CD4-positive, CD25-positive, alpha-beta regulatory T cell (primary cell): ENCODE results near the gene PARP14. TPM values are rescaled to one million over a fixed set of nuclear protein-coding genes. Genes with fewer than 3 reads are reported as not detected.
"Not testable (repeated sequence)": the region's sequence is repeated elsewhere in the genome, so short reads cannot be mapped to it uniquely, and the experiment has no call there.

ENCODE experiments used
- ATAC-seq, 2 donors: fragments of 150-1000 bp; cut with Tn5 transposase; one replicate each; pipeline ENCODE4 v1.10.0; 2021; ENCODE audit warnings: low read depth in 2 of 2, moderate number of reproducible peaks in 2 of 2, moderate library complexity in 1 of 2
- DNase-seq, 3 donors: peaks; one replicate each; pipeline versions ENCODE4 v3.0.0 to v3.0.0-alpha.2; 2012 to 2022; ENCODE audit warnings: mixed read lengths in 1 of 3
- H3K27ac ChIP-seq: one replicate; pipeline ENCODE4 v1.7.0; 2013; ENCODE audit warnings: mild to moderate bottlenecking, low read length; ENCODE audit not compliant: insufficient read depth, poor library complexity, severe bottlenecking
- H3K27me3 ChIP-seq: one replicate; pipeline ENCODE4 v1.7.0; 2013; ENCODE audit warnings: low read length; ENCODE audit not compliant: control insufficient read depth, insufficient read depth
- H3K36me3 ChIP-seq: one replicate; pipeline ENCODE4 v1.7.0; 2013; ENCODE audit warnings: mild to moderate bottlenecking, low read length, moderate library complexity; ENCODE audit not compliant: control insufficient read depth, insufficient read depth
- H3K4me1 ChIP-seq: 2 replicates; pipeline ENCODE4 v1.7.0; 2013; ENCODE audit warnings: mild to moderate bottlenecking, low read length; ENCODE audit not compliant: insufficient read depth, control insufficient read depth, poor library complexity, severe bottlenecking
- H3K4me3 ChIP-seq: one replicate; pipeline ENCODE4 v1.7.0; 2013; ENCODE audit warnings: low read depth, mild to moderate bottlenecking, low read length, moderate library complexity
- H3K9me3 ChIP-seq, 2 experiments: 1 replicate in 1 of 2; 2 replicates in 1 of 2; pipeline ENCODE4 v1.7.0; 2013; ENCODE audit warnings: low read length in 2 of 2, mild to moderate bottlenecking in 1 of 2, moderate library complexity in 1 of 2; ENCODE audit not compliant: control insufficient read depth in 2 of 2
- H3K27ac Mint-ChIP-seq, 3 donors: one replicate each; pipeline ENCODE4 v1.8.0; 2020 to 2022; ENCODE audit warnings: mild to moderate bottlenecking in 3 of 3, mixed read lengths in 3 of 3, moderate library complexity in 2 of 3
- H3K27me3 Mint-ChIP-seq: one replicate; pipeline ENCODE4 v1.8.0; 2022; ENCODE audit warnings: mild to moderate bottlenecking, mixed read lengths
- H3K36me3 Mint-ChIP-seq: one replicate; pipeline ENCODE4 v1.8.0; 2020; ENCODE audit warnings: mixed read lengths
- H3K4me1 Mint-ChIP-seq, 4 donors: one replicate each; pipeline ENCODE4 v1.8.0; 2020 to 2022; ENCODE audit warnings: mixed read lengths in 4 of 4, mild to moderate bottlenecking in 1 of 4
- H3K4me3 Mint-ChIP-seq, 4 donors: one replicate each; pipeline ENCODE4 v1.8.0; 2020 to 2022; ENCODE audit warnings: mild to moderate bottlenecking in 4 of 4, mixed read lengths in 4 of 4, moderate library complexity in 3 of 4
- H3K9me3 Mint-ChIP-seq, 7 donors: one replicate each; pipeline ENCODE4 v1.8.0; 2020 to 2022; ENCODE audit warnings: mixed read lengths in 7 of 7, mild to moderate bottlenecking in 3 of 7, moderate library complexity in 2 of 7
- polyA plus RNA-seq, 4 donors: library from polyadenylated mRNA; unstranded; fragments of 300-500 nt; fragmentation: Illumina TruSeq; gene quantifications; one replicate each; pipeline ENCODE4 v1.2.3, GENCODE V29; 2021
- total RNA-seq: library from RNA; stranded (reverse); gene quantifications from one replicate; pipeline ENCODE4 v1.2.3, GENCODE V29; 2022

The PARP14 gene
- total and polyA plus RNA-seq, 5 donors from 2014 or later, result 14.2 to 89.7 (median 19.5) TPM

- peaks cover 48% of the 10 kb centered on the region for H3K4me1 ChIP-seq
- H3K36me3 ChIP-seq, result peaks cover 6% of the 10 kb centered on the region
- Mint-ChIP-seq H3K4me3 (peak overlapping the region; percentile 93 to 100 (median 96)), H3K9me3 (no peaks in the 10 kb centered on the region), H3K4me1 (peaks cover 26 to 69% (median 53%) of the 10 kb centered on the region in 4 donors), H3K27me3 (no peaks in the 10 kb centered on the region), H3K36me3 (peaks cover 9% of the 10 kb centered on the region), H3K27ac (peak overlapping the region; percentile 96 to 99 (median 96))
- peak overlapping the region; percentile 95 for H3K27ac ChIP-seq
- ATAC-seq (peak in 1 of 2 donors; percentile 2), DNase-seq (no peak)
- no peaks in the 10 kb centered on the region for H3K9me3 ChIP-seq
- H3K27me3 ChIP-seq, result no peaks in the 10 kb centered on the region
- peak overlapping the region; percentile 90 for H3K4me3 ChIP-seq
These were observed 661 bp upstream of the PARP14 start for GRCh38 chr3:122679882-122680474.

GRCh38 chr3:122681284-122681973 is 790 bp downstream of the PARP14 start:
- Mint-ChIP-seq H3K27me3 (no peaks in the 10 kb centered on the region), H3K36me3 (peaks cover 14% of the 10 kb centered on the region), H3K27ac (peak overlapping the region; percentile 95 to 96 (median 96)), H3K9me3 (no peaks in the 10 kb centered on the region), H3K4me3 (peak overlapping the region; percentile 93 to 100 (median 95)), H3K4me1 (peaks cover 26 to 71% (median 57%) of the 10 kb centered on the region in 4 donors)
- H3K4me1 ChIP-seq, result peaks cover 51% of the 10 kb centered on the region
- DNase-seq (no peak), ATAC-seq (no peak)
- peak overlapping the region; percentile 99 for H3K4me3 ChIP-seq
- H3K27ac ChIP-seq, result peak overlapping the region; percentile 95
- no peaks in the 10 kb centered on the region for H3K27me3 ChIP-seq
- H3K9me3 ChIP-seq, result no peaks in the 10 kb centered on the region
- peaks cover 11% of the 10 kb centered on the region for H3K36me3 ChIP-seq

GRCh38 chr3:122681974-122682409 is 1.4 kb downstream of the PARP14 start:
- Mint-ChIP-seq H3K27me3 (no peaks in the 10 kb centered on the region), H3K27ac (peak overlapping the region; percentile 95 to 96 (median 96)), H3K4me1 (peaks cover 31 to 74% (median 60%) of the 10 kb centered on the region in 4 donors), H3K4me3 (peak overlapping the region; percentile 93 to 100 (median 95)), H3K36me3 (peaks cover 19% of the 10 kb centered on the region), H3K9me3 (no peaks in the 10 kb centered on the region)
- H3K9me3 ChIP-seq, result no peaks in the 10 kb centered on the region
- H3K27me3 ChIP-seq, result no peaks in the 10 kb centered on the region
- DNase-seq (no peak), ATAC-seq (no peak)
- peaks cover 11% of the 10 kb centered on the region for H3K36me3 ChIP-seq
- peak overlapping the region; percentile 95 for H3K27ac ChIP-seq
- peaks cover 55% of the 10 kb centered on the region for H3K4me1 ChIP-seq
- peak overlapping the region; percentile 99 for H3K4me3 ChIP-seq

DNA sequence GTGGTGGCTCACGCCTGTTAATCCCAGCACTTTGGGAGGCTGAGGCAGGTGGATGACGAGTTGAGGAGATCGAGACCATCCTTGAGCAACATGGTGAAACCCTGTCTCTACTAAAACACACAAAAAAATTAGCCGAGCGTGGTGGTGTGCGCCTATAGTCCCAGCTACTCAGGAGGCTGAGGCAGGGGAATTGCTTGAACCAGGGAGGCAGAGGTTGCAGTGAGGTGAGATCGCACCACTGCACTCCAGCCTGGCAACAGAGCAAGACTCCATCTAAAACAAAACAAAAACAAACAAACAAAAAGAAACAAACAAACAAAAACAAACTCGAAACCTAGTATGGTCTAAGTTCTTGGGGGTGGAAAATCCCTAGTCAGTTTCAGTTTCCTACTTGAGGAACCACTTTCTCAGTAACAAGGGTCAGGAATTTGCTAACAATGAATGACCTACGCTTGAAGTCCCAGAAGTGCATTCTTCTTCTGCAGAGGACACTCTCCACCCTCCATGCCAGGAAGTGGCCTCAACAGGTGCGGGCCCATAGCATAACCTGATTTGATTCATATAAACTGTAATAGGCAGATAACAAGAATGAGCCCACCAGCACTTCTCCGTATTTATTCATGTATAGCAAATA is 2.3 kb downstream of the PARP14 start:
- not testable (repeated sequence) for H3K9me3 ChIP-seq, ATAC-seq, H3K9me3 Mint-ChIP-seq, DNase-seq, H3K27me3 Mint-ChIP-seq, H3K27me3 ChIP-seq
- Histone ChIP-seq H3K36me3 (peaks cover 11% of the 10 kb centered on the region), H3K27ac (peak overlapping the region; percentile 95), H3K4me1 (peaks cover 60% of the 10 kb centered on the region), H3K4me3 (peak overlapping the region; percentile 22)
- Mint-ChIP-seq H3K27ac (peak overlapping the region; percentile 82 to 96 (median 96)), H3K4me3 (peak overlapping the region; percentile 93 to 100 (median 95)), H3K36me3 (peaks cover 27% of the 10 kb centered on the region), H3K4me1 (peaks cover 32 to 80% (median 63%) of the 10 kb centered on the region in 4 donors)

- peak in 1 of 2 donors; percentile 20 for ATAC-seq
- Histone ChIP-seq H3K4me1 (peaks cover 35% of the 10 kb centered on the region), H3K4me3 (no peak overlapping the region), H3K9me3 (no peaks in the 10 kb centered on the region), H3K27ac (no peak overlapping the region), H3K27me3 (no peaks in the 10 kb centered on the region), H3K36me3 (peaks cover 29% of the 10 kb centered on the region)
- Mint-ChIP-seq H3K9me3 (no peaks in the 10 kb centered on the region), H3K4me1 (peaks cover 19 to 49% (median 39%) of the 10 kb centered on the region in 4 donors), H3K27ac (peak overlapping the region in 2 of 3 donors; percentile 0 to 4), H3K27me3 (no peaks in the 10 kb centered on the region), H3K36me3 (peaks cover 45% of the 10 kb centered on the region), H3K4me3 (peak overlapping the region in 1 of 4 donors; percentile 12)
- DNase-seq, result peak in 1 of 3 donors; percentile 28
These were observed 6.7 kb downstream of the PARP14 start for GRCh38 chr3:122687298-122687697.

GRCh38 chr3:122688996-122689395 is 8.4 kb downstream of the PARP14 start:
- no peak overlapping the region for H3K27ac ChIP-seq
- H3K4me1 Mint-ChIP-seq, result peaks cover 14 to 35% (median 26%) of the 10 kb centered on the region in 4 donors
- no peaks in the 10 kb centered on the region for H3K9me3 Mint-ChIP-seq
- H3K4me3 Mint-ChIP-seq, result no peak overlapping the region
- H3K4me1 ChIP-seq, result peaks cover 19% of the 10 kb centered on the region
- no peak overlapping the region for H3K4me3 ChIP-seq
- H3K27me3 Mint-ChIP-seq, result no peaks in the 10 kb centered on the region
- no peak overlapping the region for H3K27ac Mint-ChIP-seq
- no peaks in the 10 kb centered on the region for H3K9me3 ChIP-seq
- ATAC-seq (no peak), DNase-seq (no peak)
- peaks cover 45% of the 10 kb centered on the region for H3K36me3 ChIP-seq
- no peaks in the 10 kb centered on the region for H3K27me3 ChIP-seq
- H3K36me3 Mint-ChIP-seq, result peaks cover 58% of the 10 kb centered on the region

GRCh38 chr3:122689587-122689986 is 8.9 kb downstream of the PARP14 start:
- peaks cover 58% of the 10 kb centered on the region for H3K36me3 Mint-ChIP-seq
- peak overlapping the region in 1 of 3 donors; percentile 9 for H3K27ac Mint-ChIP-seq
- Histone ChIP-seq H3K27me3 (no peaks in the 10 kb centered on the region), H3K9me3 (no peaks in the 10 kb centered on the region), H3K4me3 (no peak overlapping the region), H3K4me1 (peaks cover 13% of the 10 kb centered on the region), H3K36me3 (peaks cover 49% of the 10 kb centered on the region), H3K27ac (no peak overlapping the region)
- H3K4me1 Mint-ChIP-seq, result peaks cover 9 to 29% (median 20%) of the 10 kb centered on the region in 4 donors
- ATAC-seq (no peak), DNase-seq (no peak)
- H3K27me3 Mint-ChIP-seq, result no peaks in the 10 kb centered on the region
- peak overlapping the region in 1 of 4 donors; percentile 29 for H3K4me3 Mint-ChIP-seq
- no peaks in the 10 kb centered on the region for H3K9me3 Mint-ChIP-seq
